KMS-11 (cell line): ENCODE measurements around the gene CCDC15.

ENCODE experiments used
- H2AFZ ChIP-seq: fragments of 200-600 bp; sonication (generic); 2 replicates; pipeline ENCODE4 v1.6.1; 2016; ENCODE audit warnings: antibody characterized with exemption, mixed run types, low read depth
- H3K27ac ChIP-seq: fragments of 200-600 bp; sonication (generic); 2 replicates; pipeline ENCODE4 v1.6.1; 2016; ENCODE audit warnings: mild to moderate bottlenecking, mixed run types
- H3K27me3 ChIP-seq: fragments of 200-600 bp; sonication (generic); 2 replicates; pipeline ENCODE4 v1.6.1; 2017; ENCODE audit warnings: mild to moderate bottlenecking, low read depth, mixed run types, moderate library complexity; ENCODE audit not compliant: insufficient read depth
- H3K36me3 ChIP-seq: fragments of 200-600 bp; sonication (generic); 2 replicates; pipeline ENCODE4 v1.6.1; 2017; ENCODE audit warnings: mild to moderate bottlenecking, mixed run types; ENCODE audit not compliant: insufficient read depth
- H3K4me1 ChIP-seq: fragments of 200-600 bp; sonication (generic); 2 replicates; pipeline ENCODE4 v1.6.1; 2016; ENCODE audit warnings: mild to moderate bottlenecking, low read depth, mixed run types; ENCODE audit not compliant: poor library complexity, severe bottlenecking
- H3K4me2 ChIP-seq: fragments of 200-600 bp; sonication (generic); 2 replicates; pipeline ENCODE4 v1.7.0; 2016; ENCODE audit warnings: mild to moderate bottlenecking, mixed run types
- H3K4me3 ChIP-seq: fragments of 200-600 bp; sonication (generic); IDR thresholded peaks from 2 replicates; pipeline ENCODE4 v1.6.1; 2017; ENCODE audit warnings: low read depth, low read length, mixed read lengths; ENCODE audit not compliant: insufficient read depth
- H3K79me2 ChIP-seq: fragments of 200-600 bp; sonication (generic); 2 replicates; pipeline ENCODE4 v1.6.1; 2016; ENCODE audit warnings: low read depth, mixed run types; ENCODE audit not compliant: insufficient read depth
- H3K9ac ChIP-seq: fragments of 200-600 bp; sonication (generic); 2 replicates; pipeline ENCODE4 v1.6.1; 2016; ENCODE audit warnings: mild to moderate bottlenecking, mixed run types
- H4K20me1 ChIP-seq: fragments of 200-600 bp; sonication (generic); 2 replicates; pipeline ENCODE4 v1.6.1; 2016; ENCODE audit warnings: mild to moderate bottlenecking, mixed run types; ENCODE audit not compliant: insufficient read depth
- TF ChIP-seq, protein P1 (sequence below): fragments of 200-600 bp; sonication (generic); conservative IDR thresholded peaks from 2 replicates; pipeline ENCODE4 v1.6.1; 2017; ENCODE audit warnings: low read depth, mild to moderate bottlenecking, antibody characterized with exemption, low read length, moderate library complexity, mixed read lengths

CCDC15 gene

DNA sequence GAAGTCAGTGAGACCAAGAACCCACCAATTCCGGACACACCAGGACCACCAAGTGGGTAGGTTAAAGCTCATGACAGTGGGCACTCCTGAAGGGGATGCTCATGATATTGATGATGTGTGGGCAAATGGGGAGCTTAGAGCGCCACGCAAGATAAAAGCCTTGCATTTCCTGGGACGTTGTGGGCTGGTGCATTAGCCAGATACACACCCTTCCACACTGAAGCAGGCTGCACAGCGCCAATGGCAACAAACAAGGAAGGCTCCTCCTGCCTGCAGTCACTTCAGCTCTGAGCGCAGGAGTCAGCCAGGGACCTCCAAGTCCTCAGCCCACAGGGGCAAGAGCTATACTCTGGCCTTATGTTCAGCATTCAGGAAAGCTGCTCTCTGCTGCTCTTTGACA lies 136.8 kb downstream of the CCDC15 start:
- Histone ChIP-seq H3K9ac (no peak overlapping the region), H2AFZ (no peak overlapping the region), H3K4me3 (no peak overlapping the region), H3K4me1 (no peaks in the 10 kb centered on the region), H3K79me2 (no peaks in the 10 kb centered on the region), H3K4me2 (no peak overlapping the region), H3K27me3 (no peaks in the 10 kb centered on the region), H3K36me3 (no peaks in the 10 kb centered on the region), H3K27ac (no peak overlapping the region), H4K20me1 (no peaks in the 10 kb centered on the region)
- TF ChIP-seq, protein P1, sequence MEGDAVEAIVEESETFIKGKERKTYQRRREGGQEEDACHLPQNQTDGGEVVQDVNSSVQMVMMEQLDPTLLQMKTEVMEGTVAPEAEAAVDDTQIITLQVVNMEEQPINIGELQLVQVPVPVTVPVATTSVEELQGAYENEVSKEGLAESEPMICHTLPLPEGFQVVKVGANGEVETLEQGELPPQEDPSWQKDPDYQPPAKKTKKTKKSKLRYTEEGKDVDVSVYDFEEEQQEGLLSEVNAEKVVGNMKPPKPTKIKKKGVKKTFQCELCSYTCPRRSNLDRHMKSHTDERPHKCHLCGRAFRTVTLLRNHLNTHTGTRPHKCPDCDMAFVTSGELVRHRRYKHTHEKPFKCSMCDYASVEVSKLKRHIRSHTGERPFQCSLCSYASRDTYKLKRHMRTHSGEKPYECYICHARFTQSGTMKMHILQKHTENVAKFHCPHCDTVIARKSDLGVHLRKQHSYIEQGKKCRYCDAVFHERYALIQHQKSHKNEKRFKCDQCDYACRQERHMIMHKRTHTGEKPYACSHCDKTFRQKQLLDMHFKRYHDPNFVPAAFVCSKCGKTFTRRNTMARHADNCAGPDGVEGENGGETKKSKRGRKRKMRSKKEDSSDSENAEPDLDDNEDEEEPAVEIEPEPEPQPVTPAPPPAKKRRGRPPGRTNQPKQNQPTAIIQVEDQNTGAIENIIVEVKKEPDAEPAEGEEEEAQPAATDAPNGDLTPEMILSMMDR: no peak
